ENCODE data around the gene FRAS1.

The FRAS1 gene

GRCh38 chr4:78518561-78518960, 461.4 kb downstream of the FRAS1 start:
- peaks cover 0 to 5% of the 10 kb centered on the region in 2 donors for H3K4me1 ChIP-seq (ENCODE audit: control insufficient read depth in 1 of 2, insufficient read depth in 2 of 2, low read length in 2 of 2)
- H3K4me3 ChIP-seq (ENCODE audit: low read depth in 1 of 2, low read length in 2 of 2) = no peak overlapping the region
- no peaks in the 10 kb centered on the region for H3K9me3 ChIP-seq (ENCODE audit: control insufficient read depth in 1 of 2, low read length in 2 of 2)
- no peaks in the 10 kb centered on the region for H3K27me3 ChIP-seq (ENCODE audit: control insufficient read depth in 1 of 2, insufficient read depth in 2 of 2, low read length in 2 of 2)
- H3K27ac ChIP-seq (ENCODE audit: low read depth, low read length) = no peak overlapping the region
- H3K36me3 ChIP-seq (ENCODE audit: control insufficient read depth in 1 of 2, insufficient read depth in 2 of 2, low read length in 2 of 2) = no peaks in the 10 kb centered on the region
- no peak overlapping the region for H3K9ac ChIP-seq (ENCODE audit: low read depth in 1 of 2, low read length in 2 of 2)

DNA sequence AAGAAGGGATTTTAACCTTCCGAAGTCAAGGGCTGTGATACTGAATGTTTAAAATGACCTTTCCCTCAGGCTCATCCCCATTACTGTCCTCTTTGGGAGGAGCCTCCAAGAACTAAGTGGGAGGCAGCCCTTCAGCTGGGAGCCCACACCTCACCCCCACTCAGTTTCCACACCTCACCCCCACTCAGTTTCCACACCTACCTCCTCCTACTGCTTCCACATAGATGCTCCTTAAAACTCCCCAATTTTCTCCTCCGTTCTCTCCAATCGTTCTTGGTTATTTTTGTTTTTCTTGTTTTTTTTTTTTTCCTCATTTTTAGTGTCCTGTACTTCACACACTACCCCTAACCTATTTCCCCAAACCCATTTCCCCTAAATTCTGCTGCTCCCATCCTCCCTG, 462.8 kb downstream of the FRAS1 start:
- Histone ChIP-seq H3K4me1 (ENCODE audit: control insufficient read depth in 1 of 2, insufficient read depth in 2 of 2, low read length in 2 of 2) (no peaks in the 10 kb centered on the region), H3K9me3 (ENCODE audit: control insufficient read depth in 1 of 2, low read length in 2 of 2) (no peaks in the 10 kb centered on the region), H3K4me3 (ENCODE audit: low read depth in 1 of 2, low read length in 2 of 2) (no peak overlapping the region), H3K36me3 (ENCODE audit: control insufficient read depth in 1 of 2, insufficient read depth in 2 of 2, low read length in 2 of 2) (no peaks in the 10 kb centered on the region), H3K9ac (ENCODE audit: low read depth in 1 of 2, low read length in 2 of 2) (no peak overlapping the region), H3K27me3 (ENCODE audit: control insufficient read depth in 1 of 2, insufficient read depth in 2 of 2, low read length in 2 of 2) (no peaks in the 10 kb centered on the region), H3K27ac (ENCODE audit: low read depth, low read length) (no peak overlapping the region)

- Histone ChIP-seq H3K4me3 (ENCODE audit: low read depth in 1 of 2, low read length in 2 of 2) (no peak overlapping the region), H3K9ac (ENCODE audit: low read depth in 1 of 2, low read length in 2 of 2) (no peak overlapping the region), H3K36me3 (ENCODE audit: control insufficient read depth in 1 of 2, insufficient read depth in 2 of 2, low read length in 2 of 2) (no peaks in the 10 kb centered on the region), H3K27me3 (ENCODE audit: control insufficient read depth in 1 of 2, insufficient read depth in 2 of 2, low read length in 2 of 2) (no peaks in the 10 kb centered on the region), H3K4me1 (ENCODE audit: control insufficient read depth in 1 of 2, insufficient read depth in 2 of 2, low read length in 2 of 2) (no peaks in the 10 kb centered on the region), H3K9me3 (ENCODE audit: control insufficient read depth in 1 of 2, low read length in 2 of 2) (no peaks in the 10 kb centered on the region), H3K27ac (ENCODE audit: low read depth, low read length) (no peak overlapping the region)
These were observed 463.7 kb downstream of the FRAS1 start for GRCh38 chr4:78520808-78521226.

DNA sequence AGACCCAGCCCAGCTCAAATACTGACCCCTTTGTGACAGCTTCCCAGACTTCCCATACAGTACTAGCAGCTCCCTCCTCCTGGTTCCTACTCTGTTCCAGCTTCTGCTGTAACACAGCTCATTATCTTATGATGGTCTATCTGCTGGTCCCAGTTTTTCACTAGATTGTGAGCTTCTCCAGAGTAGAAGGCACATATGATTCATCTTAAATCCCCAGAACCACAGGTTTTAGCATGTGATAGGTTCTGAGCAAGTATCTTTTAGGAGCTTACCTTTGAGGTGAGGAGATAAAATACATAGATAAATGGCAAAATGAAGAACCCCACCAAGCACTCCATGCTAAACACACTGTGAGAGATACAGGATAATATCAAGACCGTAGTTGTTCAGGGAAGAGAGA, 466.9 kb downstream of the FRAS1 start:
- H3K27me3 ChIP-seq (ENCODE audit: control insufficient read depth in 1 of 2, insufficient read depth in 2 of 2, low read length in 2 of 2) = no peaks in the 10 kb centered on the region
- H3K9ac ChIP-seq (ENCODE audit: low read depth in 1 of 2, low read length in 2 of 2) = no peak overlapping the region
- H3K9me3 ChIP-seq (ENCODE audit: control insufficient read depth in 1 of 2, low read length in 2 of 2) = no peaks in the 10 kb centered on the region
- H3K4me1 ChIP-seq (ENCODE audit: control insufficient read depth in 1 of 2, insufficient read depth in 2 of 2, low read length in 2 of 2) = no peaks in the 10 kb centered on the region
- no peak overlapping the region for H3K27ac ChIP-seq (ENCODE audit: low read depth, low read length)
- H3K4me3 ChIP-seq (ENCODE audit: low read depth in 1 of 2, low read length in 2 of 2) = no peak overlapping the region
- no peaks in the 10 kb centered on the region for H3K36me3 ChIP-seq (ENCODE audit: control insufficient read depth in 1 of 2, insufficient read depth in 2 of 2, low read length in 2 of 2)

DNA sequence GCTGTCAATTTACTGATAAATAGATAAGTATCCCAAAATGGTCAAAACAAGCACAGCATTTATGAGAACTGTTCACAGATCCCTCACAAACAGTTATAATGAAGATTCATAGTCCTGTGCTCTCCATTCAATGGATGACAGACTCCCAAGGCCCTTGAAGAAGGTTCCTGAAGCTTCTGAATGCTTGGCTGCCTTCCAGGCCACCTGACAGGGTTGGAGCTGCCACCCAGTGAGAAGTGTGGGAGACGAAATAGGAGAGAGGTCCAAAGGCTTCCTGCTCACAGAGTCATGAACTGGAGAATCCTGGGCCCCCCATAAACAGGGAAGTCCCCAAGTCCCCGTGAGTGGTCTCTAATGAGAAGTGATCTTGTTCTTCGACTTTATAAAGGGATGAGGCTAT, 468.4 kb downstream of the FRAS1 start:
- H3K36me3 ChIP-seq (ENCODE audit: control insufficient read depth in 1 of 2, insufficient read depth in 2 of 2, low read length in 2 of 2) = no peaks in the 10 kb centered on the region
- no peaks in the 10 kb centered on the region for H3K9me3 ChIP-seq (ENCODE audit: control insufficient read depth in 1 of 2, low read length in 2 of 2)
- H3K27ac ChIP-seq (ENCODE audit: low read depth, low read length) = no peak overlapping the region
- no peaks in the 10 kb centered on the region for H3K27me3 ChIP-seq (ENCODE audit: control insufficient read depth in 1 of 2, insufficient read depth in 2 of 2, low read length in 2 of 2)
- no peak overlapping the region for H3K9ac ChIP-seq (ENCODE audit: low read depth in 1 of 2, low read length in 2 of 2)
- H3K4me1 ChIP-seq (ENCODE audit: control insufficient read depth in 1 of 2, insufficient read depth in 2 of 2, low read length in 2 of 2) = no peaks in the 10 kb centered on the region
- no peak overlapping the region for H3K4me3 ChIP-seq (ENCODE audit: low read depth in 1 of 2, low read length in 2 of 2)

GRCh38 chr4:78527103-78527502, 470.0 kb downstream of the FRAS1 start:
- Histone ChIP-seq H3K27me3 (ENCODE audit: control insufficient read depth in 1 of 2, insufficient read depth in 2 of 2, low read length in 2 of 2) (no peaks in the 10 kb centered on the region), H3K27ac (ENCODE audit: low read depth, low read length) (no peak overlapping the region), H3K36me3 (ENCODE audit: control insufficient read depth in 1 of 2, insufficient read depth in 2 of 2, low read length in 2 of 2) (no peaks in the 10 kb centered on the region), H3K9me3 (ENCODE audit: control insufficient read depth in 1 of 2, low read length in 2 of 2) (no peaks in the 10 kb centered on the region), H3K9ac (ENCODE audit: low read depth in 1 of 2, low read length in 2 of 2) (no peak overlapping the region), H3K4me3 (ENCODE audit: low read depth in 1 of 2, low read length in 2 of 2) (no peak overlapping the region), H3K4me1 (ENCODE audit: control insufficient read depth in 1 of 2, insufficient read depth in 2 of 2, low read length in 2 of 2) (no peaks in the 10 kb centered on the region)

DNA sequence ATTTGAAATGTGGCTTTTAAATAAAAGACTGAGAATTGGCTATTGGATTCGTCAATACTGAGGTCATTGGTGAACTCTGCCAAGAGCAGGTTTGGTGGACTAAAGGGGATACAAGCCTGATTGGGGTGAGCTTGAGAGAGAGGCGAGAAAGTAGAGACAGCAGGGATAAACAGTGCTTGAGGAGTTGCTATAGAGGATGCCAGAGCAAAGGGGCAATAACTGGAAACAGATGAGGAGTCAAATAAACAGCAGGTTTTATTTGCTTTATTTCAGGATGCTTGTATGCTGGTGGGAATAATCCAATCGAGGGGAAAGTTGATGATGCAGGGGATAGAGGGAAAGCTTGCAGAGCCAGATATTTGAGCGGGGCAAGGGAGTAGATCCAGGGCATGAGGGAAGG, 470.4 kb downstream of the FRAS1 start:
- H3K27ac ChIP-seq (ENCODE audit: low read depth, low read length) = no peak overlapping the region
- no peaks in the 10 kb centered on the region for H3K36me3 ChIP-seq (ENCODE audit: control insufficient read depth in 1 of 2, insufficient read depth in 2 of 2, low read length in 2 of 2)
- no peaks in the 10 kb centered on the region for H3K9me3 ChIP-seq (ENCODE audit: control insufficient read depth in 1 of 2, low read length in 2 of 2)
- H3K27me3 ChIP-seq (ENCODE audit: control insufficient read depth in 1 of 2, insufficient read depth in 2 of 2, low read length in 2 of 2) = no peaks in the 10 kb centered on the region
- no peak overlapping the region for H3K4me3 ChIP-seq (ENCODE audit: low read depth in 1 of 2, low read length in 2 of 2)
- H3K4me1 ChIP-seq (ENCODE audit: control insufficient read depth in 1 of 2, insufficient read depth in 2 of 2, low read length in 2 of 2) = no peaks in the 10 kb centered on the region
- no peak overlapping the region for H3K9ac ChIP-seq (ENCODE audit: low read depth in 1 of 2, low read length in 2 of 2)

- Histone ChIP-seq H3K9ac (ENCODE audit: low read depth in 1 of 2, low read length in 2 of 2) (no peak overlapping the region), H3K4me3 (ENCODE audit: low read depth in 1 of 2, low read length in 2 of 2) (no peak overlapping the region), H3K36me3 (ENCODE audit: control insufficient read depth in 1 of 2, insufficient read depth in 2 of 2, low read length in 2 of 2) (no peaks in the 10 kb centered on the region), H3K27ac (ENCODE audit: low read depth, low read length) (no peak overlapping the region), H3K4me1 (ENCODE audit: control insufficient read depth in 1 of 2, insufficient read depth in 2 of 2, low read length in 2 of 2) (no peaks in the 10 kb centered on the region), H3K27me3 (ENCODE audit: control insufficient read depth in 1 of 2, insufficient read depth in 2 of 2, low read length in 2 of 2) (no peaks in the 10 kb centered on the region), H3K9me3 (ENCODE audit: control insufficient read depth in 1 of 2, low read length in 2 of 2) (no peaks in the 10 kb centered on the region)
These were observed 471.2 kb downstream of the FRAS1 start for GRCh38 chr4:78528327-78528726.

- no peaks in the 10 kb centered on the region for H3K36me3 ChIP-seq (ENCODE audit: control insufficient read depth in 1 of 2, insufficient read depth in 2 of 2, low read length in 2 of 2)
- no peaks in the 10 kb centered on the region for H3K9me3 ChIP-seq (ENCODE audit: control insufficient read depth in 1 of 2, low read length in 2 of 2)
- no peak overlapping the region for H3K4me3 ChIP-seq (ENCODE audit: low read depth in 1 of 2, low read length in 2 of 2)
- H3K27me3 ChIP-seq (ENCODE audit: control insufficient read depth in 1 of 2, insufficient read depth in 2 of 2, low read length in 2 of 2) = no peaks in the 10 kb centered on the region
- H3K9ac ChIP-seq (ENCODE audit: low read depth in 1 of 2, low read length in 2 of 2) = no peak overlapping the region
- no peak overlapping the region for H3K27ac ChIP-seq (ENCODE audit: low read depth, low read length)
- no peaks in the 10 kb centered on the region for H3K4me1 ChIP-seq (ENCODE audit: control insufficient read depth in 1 of 2, insufficient read depth in 2 of 2, low read length in 2 of 2)
These were observed 472.6 kb downstream of the FRAS1 start for GRCh38 chr4:78529569-78530209.

GRCh38 chr4:78532046-78532445, 474.9 kb downstream of the FRAS1 start:
- H3K4me1 ChIP-seq (ENCODE audit: control insufficient read depth in 1 of 2, insufficient read depth in 2 of 2, low read length in 2 of 2) = no peaks in the 10 kb centered on the region
- no peaks in the 10 kb centered on the region for H3K9me3 ChIP-seq (ENCODE audit: control insufficient read depth in 1 of 2, low read length in 2 of 2)
- H3K27me3 ChIP-seq (ENCODE audit: control insufficient read depth in 1 of 2, insufficient read depth in 2 of 2, low read length in 2 of 2) = no peaks in the 10 kb centered on the region
- no peaks in the 10 kb centered on the region for H3K36me3 ChIP-seq (ENCODE audit: control insufficient read depth in 1 of 2, insufficient read depth in 2 of 2, low read length in 2 of 2)
- no peak overlapping the region for H3K27ac ChIP-seq (ENCODE audit: low read depth, low read length)
- H3K9ac ChIP-seq (ENCODE audit: low read depth in 1 of 2, low read length in 2 of 2) = no peak overlapping the region
- no peak overlapping the region for H3K4me3 ChIP-seq (ENCODE audit: low read depth in 1 of 2, low read length in 2 of 2)

DNA sequence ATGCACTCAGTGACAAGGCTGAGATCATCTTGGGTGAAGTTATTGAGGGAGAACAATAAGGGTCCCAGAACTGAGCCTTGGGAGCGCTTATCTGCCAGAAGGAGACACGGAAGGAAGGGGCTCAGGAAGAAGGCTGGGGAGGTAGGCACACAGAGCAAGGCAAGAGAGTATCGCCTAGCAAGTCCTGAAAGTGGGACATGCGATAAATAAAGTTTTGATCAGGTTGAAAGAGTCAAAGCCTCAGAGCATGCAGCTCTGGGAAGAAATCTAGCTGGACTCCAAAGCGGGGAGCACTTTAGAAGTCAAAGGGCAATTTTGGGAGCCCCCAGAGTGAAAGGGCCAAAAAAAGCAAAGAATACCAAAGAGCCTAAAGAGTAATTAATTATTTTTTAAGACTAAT, 476.7 kb downstream of the FRAS1 start:
- H3K9me3 ChIP-seq (ENCODE audit: control insufficient read depth in 1 of 2, low read length in 2 of 2) = no peaks in the 10 kb centered on the region
- no peaks in the 10 kb centered on the region for H3K27me3 ChIP-seq (ENCODE audit: control insufficient read depth in 1 of 2, insufficient read depth in 2 of 2, low read length in 2 of 2)
- no peak overlapping the region for H3K27ac ChIP-seq (ENCODE audit: low read depth, low read length)
- H3K36me3 ChIP-seq (ENCODE audit: control insufficient read depth in 1 of 2, insufficient read depth in 2 of 2, low read length in 2 of 2) = no peaks in the 10 kb centered on the region
- no peak overlapping the region for H3K9ac ChIP-seq (ENCODE audit: low read depth in 1 of 2, low read length in 2 of 2)
- no peaks in the 10 kb centered on the region for H3K4me1 ChIP-seq (ENCODE audit: control insufficient read depth in 1 of 2, insufficient read depth in 2 of 2, low read length in 2 of 2)
- no peak overlapping the region for H3K4me3 ChIP-seq (ENCODE audit: low read depth in 1 of 2, low read length in 2 of 2)
